NCI-H1694 (cell line): ENCODE data around the gene TRIM26.
"Not testable (repeated sequence)": the region's sequence is repeated elsewhere in the genome, so short reads cannot be mapped to it uniquely, and the experiment has no call there.

ENCODE experiments used
- DNase-seq: peaks from one replicate; lab custom pipeline; 2025; lab: John Stamatoyannopoulos, UW

TRIM26 gene

DNA sequence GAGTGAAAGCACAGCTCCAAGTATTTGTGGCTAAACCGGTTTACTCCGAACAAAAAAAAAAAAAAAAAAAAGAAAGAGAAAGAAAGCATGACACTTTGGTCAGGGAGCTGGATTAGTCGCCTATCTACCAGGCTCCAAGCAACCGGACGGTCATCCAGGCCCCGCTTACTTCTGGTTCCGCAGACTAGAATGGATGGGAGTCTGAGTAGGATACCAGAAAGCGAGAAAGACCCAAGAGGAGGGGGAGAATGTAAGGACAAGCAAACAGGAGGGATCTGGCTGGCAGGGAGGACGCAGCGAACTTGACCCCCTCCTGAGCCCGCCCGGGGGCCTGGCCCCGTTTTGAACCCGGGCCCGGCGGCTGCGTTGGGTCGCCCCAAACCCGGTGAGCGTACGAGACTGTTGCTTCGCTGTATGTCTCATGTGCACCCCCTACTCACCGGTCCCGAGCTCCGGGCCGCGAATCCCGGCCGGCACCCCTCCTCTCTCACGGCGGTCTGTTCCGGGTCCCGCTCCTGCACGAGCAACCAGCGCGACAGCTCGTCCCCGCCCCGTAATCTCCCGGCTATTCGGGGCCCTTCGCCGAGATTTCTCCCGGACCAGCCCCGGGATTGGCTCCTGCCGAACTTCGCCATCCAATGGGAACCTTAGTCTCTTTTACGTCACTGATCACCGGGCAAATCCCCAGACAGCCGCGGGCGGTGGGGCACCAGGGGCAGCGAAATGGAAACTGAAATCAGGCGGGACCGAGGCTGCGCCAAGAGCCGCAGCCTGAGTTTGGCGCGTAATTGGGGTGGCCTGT lies at the start of gene TRIM26:
TRIM26 (minus strand) TSS at position 542 of the 802 bp plus-strand sequence. CDS start 14,303 bp downstream, outside the sequence.
- DNase-seq = peak; percentile 94

DNA sequence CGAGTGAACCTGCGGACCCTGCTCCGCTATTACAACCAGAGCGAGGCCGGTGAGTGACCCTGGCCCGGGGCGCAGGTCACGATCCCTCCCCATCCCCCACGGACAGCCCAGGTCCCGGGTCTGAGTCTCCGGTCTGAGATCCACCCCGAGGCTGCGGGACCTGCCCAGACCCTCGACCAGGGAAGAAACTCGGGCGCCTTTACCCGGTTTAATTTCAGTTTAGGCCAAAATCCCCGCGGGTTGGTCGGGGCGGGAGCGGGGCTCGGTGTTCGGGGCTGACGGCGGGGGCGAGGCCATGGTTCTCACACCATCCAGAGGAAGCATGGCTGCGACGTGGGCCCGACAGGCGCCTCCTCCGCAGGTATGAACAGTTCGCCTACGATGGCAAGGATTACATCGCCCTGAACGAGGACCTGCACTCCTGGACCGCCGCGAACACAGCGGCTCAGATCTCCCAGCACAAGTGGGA lies 46.9 kb upstream of the TRIM26 start:
- DNase-seq = no peak

DNA sequence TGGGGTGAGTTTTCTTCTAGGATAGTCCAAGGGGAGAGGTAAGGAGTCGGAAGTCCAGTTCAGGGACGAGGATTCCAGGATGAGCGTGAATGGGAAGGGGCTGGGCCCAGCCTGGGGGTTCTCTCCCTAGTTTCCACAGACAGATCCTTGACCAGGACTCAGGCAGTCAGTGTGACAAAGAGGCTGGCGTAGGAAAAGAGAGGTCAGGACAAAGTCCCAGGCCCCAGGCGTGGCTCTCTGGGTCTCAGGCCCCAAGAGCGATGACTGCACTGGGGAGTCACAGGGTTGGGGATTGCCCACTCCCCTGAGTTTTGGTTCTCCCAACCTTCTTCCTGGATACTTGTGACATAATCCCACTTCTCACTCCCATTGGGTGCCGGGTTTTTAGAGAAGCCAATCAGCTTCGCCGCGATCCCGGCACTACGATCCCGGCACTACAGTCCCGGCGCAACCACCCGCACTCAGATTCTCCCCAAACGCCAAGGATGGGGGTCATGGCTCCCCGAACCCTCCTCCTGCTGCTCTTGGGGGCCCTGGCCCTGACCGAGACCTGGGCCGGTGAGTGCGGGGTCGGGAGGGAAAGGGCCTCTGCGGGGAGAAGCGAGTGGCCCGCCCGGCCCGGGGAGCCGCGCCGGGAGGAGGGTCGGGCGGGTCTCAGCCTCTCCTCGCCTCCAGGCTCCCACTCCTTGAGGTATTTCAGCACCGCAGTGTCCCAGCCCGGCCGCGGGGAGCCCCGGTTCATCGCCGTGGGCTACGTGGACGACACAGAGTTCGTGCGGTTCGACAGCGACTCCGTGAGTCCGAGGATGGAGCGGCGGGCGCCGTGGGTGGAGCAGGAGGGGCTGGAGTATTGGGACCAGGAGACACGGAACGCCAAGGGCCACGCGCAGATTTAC lies 46.2 kb upstream of the TRIM26 start:
- DNase-seq = peak; percentile 51

DNA sequence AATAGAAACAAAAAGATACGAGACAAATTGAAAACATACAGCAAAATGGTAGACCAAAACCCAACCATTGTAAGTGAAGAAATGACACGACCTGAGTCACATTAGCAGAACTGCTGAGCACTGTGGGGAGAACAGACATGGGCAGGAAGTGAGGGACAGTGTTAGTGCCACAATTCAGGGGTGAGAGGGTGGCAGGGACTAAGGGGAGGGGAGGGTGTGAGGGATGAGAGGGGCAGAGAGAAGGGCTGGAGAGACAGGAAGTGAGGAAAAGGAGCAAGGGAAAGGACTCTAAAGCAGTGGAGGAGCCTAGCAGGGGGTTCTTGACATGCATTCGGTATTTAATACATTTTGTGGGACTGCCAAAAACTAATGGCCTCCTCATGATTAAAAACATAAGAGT lies 45.0 kb upstream of the TRIM26 start:
- DNase-seq = no peak

- not testable (repeated sequence) for DNase-seq
These were observed 39.2 kb upstream of the TRIM26 start for GRCh38 chr6:30252417-30252816.

GRCh38 chr6:30244560-30244959 lies 31.4 kb upstream of the TRIM26 start:
- no peak for DNase-seq

- DNase-seq = no peak
These were observed 25.1 kb upstream of the TRIM26 start for GRCh38 chr6:30238178-30238795.

GRCh38 chr6:30234356-30234755 lies 21.1 kb upstream of the TRIM26 start:
- DNase-seq = no peak

DNA sequence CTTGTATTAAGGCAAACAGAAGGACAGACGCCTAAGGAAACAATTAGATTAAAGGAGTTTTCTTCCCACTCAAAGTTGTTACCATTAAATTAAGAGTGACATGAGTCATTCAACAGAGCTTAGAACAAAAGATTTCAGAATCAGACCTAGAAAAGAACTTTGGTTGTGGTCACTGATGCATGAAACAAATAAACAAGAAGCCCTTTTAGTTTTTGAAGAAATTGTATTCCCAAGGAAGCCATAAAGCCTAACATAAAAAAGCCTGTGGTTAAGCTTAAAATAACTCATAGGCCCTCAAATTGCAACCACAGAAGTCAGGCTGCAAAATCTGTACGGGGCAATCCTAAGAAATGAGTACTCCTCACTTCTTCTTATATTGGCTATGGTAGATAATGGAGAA lies 17.9 kb upstream of the TRIM26 start:
- no peak for DNase-seq

- no peak for DNase-seq
These were observed 14.7 kb upstream of the TRIM26 start for GRCh38 chr6:30227763-30228487.

DNA sequence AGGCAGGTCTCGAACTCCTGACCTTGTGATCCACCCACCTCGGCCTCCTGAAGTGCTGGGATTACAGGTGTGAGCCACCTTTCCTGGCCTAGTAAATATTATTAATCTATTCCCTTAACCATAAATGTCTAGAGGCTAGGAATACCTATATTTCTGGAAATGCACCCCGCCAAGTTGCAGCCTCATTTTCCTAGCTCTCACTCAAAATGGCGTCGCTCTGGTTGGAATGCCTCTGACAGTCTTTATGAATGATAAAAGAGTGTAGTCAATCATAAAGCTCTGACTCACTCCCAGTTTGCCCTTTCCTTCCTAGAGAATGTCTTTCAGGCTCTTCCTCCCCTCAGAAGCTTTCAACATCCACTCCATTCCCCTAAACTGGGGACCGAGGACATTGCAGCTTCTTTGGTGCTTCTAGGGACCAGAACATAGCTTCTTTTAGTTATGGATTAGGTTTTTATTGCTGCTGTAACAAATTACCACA lies 14.1 kb upstream of the TRIM26 start:
- no peak for DNase-seq

- DNase-seq = no peak
These were observed 10.1 kb upstream of the TRIM26 start for GRCh38 chr6:30223339-30223738.

GRCh38 chr6:30221956-30222355 lies 8.8 kb upstream of the TRIM26 start:
- DNase-seq = not testable (repeated sequence)

GRCh38 chr6:30221395-30221794 lies 8.2 kb upstream of the TRIM26 start:
- DNase-seq = not testable (repeated sequence)

DNA sequence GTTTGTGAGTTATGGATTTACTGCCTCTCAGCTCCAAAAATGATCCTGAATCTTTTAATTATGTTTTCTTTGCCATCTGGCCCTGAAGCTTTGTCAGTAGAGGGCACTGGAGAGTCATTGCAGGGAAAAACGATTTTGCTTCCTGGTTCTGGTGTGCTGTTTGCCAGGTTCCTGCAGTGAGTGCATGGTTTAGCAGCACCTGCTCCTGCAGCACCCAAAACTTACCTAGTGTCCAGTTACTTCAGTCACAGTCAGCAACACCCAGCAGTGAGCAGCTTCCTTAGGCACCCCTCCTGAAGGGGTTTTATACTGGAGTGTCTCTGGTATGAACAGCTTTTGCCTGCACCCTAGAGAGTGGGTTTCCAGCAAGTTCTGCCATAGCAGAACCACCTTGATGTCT lies 6.0 kb upstream of the TRIM26 start:
- DNase-seq = peak; percentile 54

- DNase-seq = no peak
These were observed 2.9 kb upstream of the TRIM26 start for GRCh38 chr6:30216096-30216495.

- no peak for DNase-seq
These were observed 1.4 kb upstream of the TRIM26 start for GRCh38 chr6:30214657-30214982.

- DNase-seq = no peak
These were observed 901 bp upstream of the TRIM26 start for GRCh38 chr6:30213957-30214656.

- DNase-seq = no peak
These were observed 406 bp upstream of the TRIM26 start for GRCh38 chr6:30213667-30213956.

GRCh38 chr6:30211899-30212298 lies 1.3 kb downstream of the TRIM26 start:
- DNase-seq = no peak

DNA sequence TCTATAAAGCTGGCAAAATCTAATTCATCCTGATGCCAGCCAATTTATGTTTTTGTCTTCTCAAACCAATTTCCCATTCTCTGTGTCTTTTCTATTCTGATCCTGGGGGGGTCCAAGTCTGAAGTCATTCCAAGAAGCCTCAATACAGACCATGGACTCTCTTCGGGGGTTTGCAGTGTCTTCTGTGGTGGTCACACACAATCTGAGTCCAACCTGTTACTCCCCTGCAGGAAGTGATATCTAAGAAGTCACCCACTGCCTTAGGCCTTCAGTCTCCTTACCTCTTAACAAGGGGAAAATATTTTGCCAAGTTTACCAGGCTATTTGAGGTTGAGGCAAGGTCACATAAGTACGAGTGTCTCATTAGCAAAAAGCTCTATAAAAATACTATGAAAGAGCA lies 1.9 kb downstream of the TRIM26 start:
- DNase-seq = no peak
